ENCODE data around the gene CAPRIN2.

The CAPRIN2 gene, protein sequence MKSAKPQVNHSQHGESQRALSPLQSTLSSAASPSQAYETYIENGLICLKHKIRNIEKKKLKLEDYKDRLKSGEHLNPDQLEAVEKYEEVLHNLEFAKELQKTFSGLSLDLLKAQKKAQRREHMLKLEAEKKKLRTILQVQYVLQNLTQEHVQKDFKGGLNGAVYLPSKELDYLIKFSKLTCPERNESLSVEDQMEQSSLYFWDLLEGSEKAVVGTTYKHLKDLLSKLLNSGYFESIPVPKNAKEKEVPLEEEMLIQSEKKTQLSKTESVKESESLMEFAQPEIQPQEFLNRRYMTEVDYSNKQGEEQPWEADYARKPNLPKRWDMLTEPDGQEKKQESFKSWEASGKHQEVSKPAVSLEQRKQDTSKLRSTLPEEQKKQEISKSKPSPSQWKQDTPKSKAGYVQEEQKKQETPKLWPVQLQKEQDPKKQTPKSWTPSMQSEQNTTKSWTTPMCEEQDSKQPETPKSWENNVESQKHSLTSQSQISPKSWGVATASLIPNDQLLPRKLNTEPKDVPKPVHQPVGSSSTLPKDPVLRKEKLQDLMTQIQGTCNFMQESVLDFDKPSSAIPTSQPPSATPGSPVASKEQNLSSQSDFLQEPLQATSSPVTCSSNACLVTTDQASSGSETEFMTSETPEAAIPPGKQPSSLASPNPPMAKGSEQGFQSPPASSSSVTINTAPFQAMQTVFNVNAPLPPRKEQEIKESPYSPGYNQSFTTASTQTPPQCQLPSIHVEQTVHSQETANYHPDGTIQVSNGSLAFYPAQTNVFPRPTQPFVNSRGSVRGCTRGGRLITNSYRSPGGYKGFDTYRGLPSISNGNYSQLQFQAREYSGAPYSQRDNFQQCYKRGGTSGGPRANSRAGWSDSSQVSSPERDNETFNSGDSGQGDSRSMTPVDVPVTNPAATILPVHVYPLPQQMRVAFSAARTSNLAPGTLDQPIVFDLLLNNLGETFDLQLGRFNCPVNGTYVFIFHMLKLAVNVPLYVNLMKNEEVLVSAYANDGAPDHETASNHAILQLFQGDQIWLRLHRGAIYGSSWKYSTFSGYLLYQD

DNA sequence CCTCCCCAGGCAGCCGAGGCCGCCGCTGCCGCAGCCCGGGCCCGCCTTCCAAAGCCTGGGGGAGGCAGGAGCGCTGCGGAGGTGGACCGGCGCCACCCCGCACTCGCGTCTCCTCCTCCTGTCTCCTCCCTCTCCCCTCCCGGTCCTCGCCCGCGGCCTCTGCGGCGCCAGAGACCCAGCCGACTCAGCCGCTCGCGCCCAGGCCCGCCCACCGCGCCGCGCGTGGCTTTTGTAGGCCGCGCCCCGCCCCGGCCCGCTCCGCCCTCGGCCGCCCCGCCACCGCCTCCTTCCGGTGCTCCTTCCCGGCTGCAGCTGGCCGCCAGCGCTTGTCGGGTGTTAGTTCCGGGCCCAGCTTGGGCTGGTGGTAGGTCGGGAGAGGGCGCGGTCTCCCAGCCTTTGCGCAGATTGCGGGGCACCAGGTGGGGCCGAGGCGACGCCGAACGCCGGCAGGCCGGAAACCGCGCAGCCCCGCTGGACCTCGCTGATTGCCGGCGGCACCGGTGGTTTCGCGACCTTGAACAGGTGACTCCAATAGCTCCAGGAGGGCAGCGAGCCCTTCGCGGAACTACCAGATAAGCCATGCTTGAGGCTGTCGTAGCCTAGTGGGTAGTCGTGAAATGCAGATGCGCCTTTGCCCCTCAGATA is at the start of gene CAPRIN2:
TSS of gene CAPRIN2 (minus strand) at position 202 of the 645 bp plus-strand sequence. CDS start 1,431 bp downstream, outside the sequence.
- peak; percentile 93 to 94 for DNase-seq

DNA sequence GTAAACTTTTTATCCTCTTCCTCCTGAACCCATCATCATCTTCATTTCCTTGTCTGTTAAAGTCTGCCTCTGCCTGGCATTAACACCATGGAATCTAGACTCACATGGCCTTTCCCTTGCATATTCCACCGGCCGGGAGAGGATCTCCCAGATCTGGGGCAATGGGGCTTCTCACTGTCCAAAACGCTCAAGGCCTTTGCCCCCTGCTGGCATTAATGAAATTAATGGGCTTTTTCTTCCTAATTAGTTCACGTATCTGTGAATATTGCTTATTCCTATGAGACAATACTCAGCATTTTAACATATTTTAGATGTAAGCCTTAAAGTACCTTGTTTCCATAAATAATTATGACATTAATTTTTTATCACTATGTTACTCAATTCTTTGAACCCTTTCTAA is 42.9 kb upstream of the CAPRIN2 start:
- no peak for DNase-seq

DNA sequence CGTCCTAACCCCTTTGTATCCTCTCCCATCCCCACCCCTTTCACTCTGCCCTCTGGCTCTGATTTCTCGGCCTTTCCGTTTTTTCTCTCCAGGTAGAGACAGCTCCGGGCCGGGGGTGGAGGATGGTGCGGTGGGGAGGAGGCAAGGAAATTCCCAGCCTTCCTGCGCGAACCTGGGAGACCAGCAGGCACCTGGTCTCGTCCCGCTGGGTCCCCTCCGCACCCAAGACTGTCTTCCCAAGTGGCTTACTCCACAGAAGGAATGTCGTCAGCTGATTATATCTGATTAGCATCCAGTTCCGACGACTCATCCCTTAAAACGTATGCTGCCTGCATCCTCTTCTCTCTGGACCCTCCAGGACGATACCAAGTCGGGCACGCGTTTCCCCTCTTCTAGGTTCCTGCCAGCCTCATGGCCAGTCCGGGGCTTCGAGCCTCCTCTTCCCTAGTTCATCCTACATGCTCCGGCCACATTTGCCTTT is 42.2 kb upstream of the CAPRIN2 start:
- no peak for DNase-seq

DNA sequence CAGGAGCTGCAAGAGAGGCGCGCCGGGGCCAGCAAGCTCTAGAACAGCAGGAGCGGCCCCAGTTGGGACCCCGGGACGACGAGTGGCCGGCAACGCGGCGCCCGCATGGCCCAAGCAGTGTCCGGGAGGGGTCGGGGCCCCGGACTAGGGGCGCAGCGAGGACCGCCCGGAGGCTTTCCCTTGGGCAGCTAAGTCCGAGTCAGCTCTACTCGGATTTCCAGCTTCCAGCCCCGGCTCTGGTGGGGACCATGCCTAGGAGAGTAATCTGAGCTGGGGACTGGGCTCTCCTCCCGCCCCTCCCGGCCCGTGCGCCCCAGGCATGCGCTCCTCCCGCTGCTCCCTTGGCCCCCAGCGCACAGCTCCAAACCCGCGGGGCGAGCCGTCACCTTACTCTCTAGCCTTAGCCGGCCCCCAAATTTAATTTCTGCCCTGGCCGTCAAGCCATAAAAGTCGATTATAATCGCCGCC is 41.6 kb upstream of the CAPRIN2 start:
- DNase-seq = no peak

DNA sequence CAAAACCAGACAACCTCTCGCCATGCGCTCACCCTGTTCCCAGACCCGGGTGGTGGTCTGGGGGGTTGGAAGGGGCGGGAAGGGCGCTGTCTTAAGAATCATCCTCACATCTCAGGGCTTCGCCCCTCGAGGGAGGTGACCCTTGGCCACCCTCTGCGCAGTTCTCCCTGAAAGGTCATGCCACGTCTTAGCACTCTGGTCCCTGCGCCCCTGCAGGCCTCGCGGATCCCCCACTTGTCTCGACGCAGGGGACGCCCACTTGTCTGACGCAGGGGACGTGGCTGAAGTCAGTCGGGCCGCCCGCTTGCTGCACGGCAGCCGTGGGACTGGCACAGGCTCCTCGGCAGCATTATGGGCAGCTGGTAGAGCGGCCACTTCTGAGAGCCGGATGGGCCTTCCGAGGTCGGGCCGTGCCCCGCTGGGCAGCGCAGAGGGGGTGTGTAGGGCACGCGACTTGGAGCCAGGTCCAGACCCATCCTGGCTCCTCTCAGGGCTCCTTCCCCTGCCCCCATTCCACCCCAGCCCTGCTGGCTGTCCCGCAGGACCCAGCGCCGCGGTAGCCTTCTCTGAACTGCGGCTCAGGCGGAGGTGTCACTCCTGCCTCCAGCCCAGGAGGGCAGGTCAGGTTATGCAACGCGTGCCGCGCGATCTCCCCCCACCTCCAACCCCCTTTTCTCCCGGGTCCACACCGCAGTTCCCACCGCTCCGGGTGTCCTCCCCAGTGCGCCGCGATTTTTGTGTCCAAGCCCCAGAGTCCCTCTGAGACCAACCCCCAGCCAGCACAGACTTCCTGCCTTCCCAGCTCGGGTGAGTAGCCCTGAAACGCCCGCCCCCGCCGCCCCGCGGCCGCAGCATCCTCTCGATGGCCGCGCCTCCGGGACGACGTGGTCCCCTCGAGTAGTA is 40.9 kb upstream of the CAPRIN2 start:
- peak; percentile 19 to 27 for DNase-seq

DNA sequence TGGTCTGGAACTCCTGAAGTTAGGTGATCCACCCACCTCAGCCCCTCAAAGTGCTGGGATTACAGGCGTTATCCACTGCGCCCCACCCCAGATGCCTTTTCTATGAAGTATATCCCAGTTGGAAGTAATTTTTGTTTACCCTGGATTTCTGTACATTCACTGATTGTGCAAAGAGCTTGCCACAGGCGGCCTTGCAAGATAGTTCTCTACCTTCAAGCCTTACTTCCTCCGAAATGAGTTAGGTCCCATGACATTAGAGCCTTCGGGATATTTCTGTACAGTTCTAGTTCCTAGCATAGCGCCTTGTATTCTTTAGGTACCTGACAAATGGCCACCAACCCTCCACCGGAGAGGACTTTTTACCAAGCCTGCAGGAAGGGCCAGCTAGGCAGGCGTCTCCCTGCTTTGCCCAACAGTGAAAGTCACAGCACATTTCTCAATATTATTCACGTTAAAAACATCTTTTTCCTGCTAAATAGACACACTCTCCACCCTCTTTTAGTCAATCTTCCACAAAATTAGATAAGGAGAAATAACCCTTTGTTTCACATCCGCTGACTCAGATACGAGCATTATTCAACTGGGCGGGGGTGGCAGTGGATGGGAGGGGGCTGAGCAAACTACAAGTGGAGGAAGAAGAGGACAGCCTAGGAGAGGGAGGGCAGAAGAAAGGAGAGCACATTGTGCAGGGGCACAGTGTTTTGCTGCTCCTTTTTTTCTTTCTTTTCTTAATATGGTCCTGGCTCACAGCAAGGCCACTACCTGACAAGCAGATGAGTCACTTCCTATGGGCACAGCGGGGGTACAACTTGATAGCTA is 40.0 kb upstream of the CAPRIN2 start:
- no peak for DNase-seq

DNA sequence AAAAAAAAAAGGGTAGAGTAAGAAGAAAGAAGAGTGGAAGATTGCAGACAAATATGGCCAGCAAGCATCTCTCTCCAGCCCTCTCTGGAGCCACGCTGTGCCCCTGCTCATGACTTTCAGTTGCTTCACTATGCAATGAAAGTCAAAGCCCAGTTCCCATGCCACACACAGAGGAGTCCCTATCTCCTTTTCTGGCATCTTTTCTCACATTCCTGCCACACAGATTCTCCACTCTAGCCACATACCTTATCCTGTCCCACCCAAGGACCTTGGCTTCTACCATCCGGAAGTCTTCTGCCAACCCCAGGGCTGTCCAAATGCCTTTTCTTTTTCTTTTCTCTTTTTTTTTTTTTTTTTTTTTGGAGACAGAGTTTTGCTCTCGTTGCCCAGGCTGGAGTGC is 39.3 kb upstream of the CAPRIN2 start:
- DNase-seq = no peak

DNA sequence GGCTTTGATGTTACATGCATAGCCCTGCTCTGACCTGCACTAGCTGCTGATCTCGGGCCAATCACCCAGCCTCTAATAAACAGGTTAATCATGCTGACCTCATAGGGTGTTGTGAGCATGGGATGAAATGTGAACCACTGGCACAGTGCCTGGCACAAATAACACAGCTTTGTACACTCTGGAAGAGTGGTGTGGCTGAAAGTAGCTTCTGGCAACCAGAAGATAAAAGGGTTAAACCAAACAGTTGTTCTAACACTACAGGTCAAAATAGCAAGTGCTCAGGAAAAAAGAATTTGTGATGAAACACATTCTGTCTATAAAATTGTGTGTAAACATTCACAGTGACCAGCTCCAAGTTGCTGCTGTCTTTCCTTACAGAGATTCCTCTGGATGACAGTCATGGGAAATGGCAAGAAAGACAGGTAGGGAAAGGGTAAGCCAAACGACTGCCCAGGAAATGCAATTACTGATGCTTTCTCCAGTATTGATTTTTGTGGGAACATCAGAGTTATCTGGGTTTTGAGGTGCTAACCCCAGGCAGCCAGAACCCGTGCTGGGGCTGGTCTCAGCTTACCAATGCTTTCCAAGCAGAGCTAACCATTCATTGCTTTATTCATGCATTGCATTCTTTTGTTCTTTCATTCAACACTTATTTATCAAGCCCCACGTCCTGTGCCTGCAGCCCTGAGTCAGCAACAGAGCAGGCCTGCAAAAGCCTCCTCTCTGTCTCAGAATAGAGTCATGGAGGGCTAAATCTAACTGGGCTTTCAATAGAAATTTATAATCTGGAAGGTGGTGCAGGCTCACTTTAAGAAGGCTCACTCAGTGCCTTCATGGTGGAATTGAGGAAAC is 38.1 kb upstream of the CAPRIN2 start:
- no peak for DNase-seq

DNA sequence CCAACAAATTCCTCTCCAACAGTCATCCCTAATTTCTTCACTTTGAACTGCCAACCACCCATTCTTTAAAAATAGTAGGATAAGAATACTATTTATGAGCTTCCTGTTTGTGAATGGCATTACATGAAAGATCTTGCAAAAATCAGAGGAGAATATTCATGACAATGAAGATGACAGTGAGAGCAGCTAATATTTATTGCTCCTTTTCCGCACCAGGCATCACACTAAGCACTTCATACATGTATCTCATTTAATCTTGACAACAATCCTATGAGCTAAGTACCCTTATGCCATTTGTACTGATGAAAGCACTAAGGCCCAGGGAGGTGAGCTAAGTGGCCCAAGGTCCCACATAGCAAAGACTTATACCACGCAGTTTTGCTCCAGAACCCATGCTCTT is 37.3 kb upstream of the CAPRIN2 start:
- no peak for DNase-seq

DNA sequence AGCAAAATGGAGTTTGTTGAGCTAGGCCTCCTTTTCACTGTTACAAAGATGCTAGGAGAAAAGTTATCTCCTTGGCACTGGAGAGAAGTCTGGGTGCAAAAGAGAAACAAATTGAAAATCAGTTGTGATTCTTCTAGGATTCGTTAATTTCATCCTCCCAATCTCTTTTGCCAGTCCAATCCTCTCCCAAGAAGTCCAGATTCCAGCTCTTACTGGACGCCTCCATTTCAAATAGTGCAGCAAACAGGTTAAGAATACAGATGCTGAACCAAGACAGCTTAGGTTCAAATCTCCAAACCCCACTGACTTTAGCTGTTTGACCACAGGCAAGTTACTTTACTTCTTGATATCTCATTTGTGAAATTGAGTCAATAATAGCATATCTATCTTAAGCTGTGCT is 34.0 kb upstream of the CAPRIN2 start:
- no peak for DNase-seq

DNA sequence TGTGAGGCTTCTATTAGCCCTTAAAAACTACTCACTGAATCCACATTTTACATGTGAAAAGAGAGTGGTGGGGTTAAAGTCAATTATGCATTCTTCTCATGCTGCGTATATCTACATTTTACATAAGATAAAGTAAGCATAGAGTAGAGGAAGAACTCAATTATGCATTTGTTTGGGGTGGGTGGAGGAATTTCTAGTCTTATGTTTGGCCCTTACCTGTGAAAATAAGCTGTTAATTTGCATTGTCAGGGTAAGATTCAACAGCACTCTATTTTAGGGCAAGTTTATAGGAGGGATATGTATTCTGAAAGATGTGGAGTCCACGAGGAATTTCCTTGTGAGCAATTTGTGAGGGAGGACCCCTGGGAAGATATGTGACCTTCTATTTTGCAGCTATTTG is 30.9 kb upstream of the CAPRIN2 start:
- DNase-seq = no peak

DNA sequence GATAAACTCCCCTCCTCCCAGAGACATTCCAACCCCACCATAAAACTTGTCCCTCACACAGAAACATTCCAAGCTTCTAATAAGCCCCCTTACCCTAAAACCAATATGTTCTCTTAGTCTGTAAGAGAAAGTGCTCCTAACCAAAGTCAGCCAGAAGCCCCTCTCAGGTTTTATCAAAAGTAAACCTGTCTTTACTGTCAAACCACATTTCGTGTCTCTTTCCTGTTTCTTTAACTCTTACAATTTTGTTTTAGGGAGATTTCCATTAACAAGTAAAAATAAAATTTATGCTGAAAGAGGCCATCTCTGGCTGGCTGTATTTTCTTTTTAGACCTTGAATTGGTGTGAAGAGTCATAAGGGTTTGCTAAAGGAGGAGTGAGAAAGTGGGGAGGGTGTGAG is 29.8 kb upstream of the CAPRIN2 start:
- no peak for DNase-seq

DNA sequence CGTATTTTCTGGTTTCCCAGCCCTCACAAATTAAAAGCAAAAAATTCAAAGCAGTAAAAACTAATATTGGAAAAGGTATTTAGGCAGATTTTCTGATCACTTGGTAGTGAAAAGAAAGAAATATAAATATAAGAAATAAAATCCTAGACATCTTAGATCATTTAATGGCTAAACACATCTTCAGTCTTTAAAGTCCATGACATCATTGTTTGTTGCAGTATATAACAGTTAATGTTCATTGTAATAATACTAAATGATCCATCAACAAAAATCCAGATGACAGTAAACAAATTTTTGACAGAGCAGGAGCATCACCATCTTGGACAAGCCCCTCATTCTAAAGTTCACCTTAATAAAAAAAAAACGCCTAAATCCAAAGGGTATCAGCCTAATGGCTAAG is 29.2 kb upstream of the CAPRIN2 start:
- no peak for DNase-seq

DNA sequence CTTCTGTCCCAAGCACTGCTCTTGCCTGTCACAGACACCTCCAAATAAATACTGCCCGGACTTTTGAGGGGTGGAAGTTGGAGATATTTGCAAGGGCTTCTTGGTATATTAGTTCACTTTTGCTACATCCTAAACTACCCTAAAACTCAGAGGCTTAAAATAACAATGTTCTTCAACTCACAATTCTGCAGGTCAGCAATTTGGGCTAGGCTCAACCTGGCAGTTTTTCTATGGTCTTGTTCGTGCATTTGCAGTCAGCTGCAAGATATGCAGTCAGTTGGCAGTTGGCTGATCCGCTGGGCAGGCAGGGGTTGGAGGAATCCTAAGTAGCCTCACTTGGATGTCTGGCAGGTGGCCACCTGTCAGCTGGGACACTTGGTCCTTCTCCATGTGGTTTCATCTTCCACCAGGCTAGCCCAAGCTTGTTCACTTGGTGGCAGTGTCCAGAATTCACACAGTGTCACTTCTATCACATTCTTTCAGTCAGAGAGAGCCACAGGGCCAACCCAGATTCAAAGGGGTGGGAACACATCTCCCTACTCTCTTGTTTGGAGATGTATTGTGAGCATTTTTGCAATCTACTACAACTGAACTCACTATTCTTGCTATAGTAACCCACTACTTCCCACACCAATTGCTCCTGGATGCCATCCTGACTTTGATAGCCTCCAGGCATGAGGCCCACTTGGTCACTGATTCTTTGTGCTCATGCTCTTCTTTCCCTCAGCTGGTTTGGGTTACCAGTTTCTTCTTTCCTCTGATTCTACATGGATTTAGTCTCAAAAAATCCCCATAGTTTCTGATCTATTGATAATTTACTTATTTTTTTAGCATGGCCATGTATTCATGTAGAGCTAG is 27.8 kb upstream of the CAPRIN2 start:
- DNase-seq = no peak

DNA sequence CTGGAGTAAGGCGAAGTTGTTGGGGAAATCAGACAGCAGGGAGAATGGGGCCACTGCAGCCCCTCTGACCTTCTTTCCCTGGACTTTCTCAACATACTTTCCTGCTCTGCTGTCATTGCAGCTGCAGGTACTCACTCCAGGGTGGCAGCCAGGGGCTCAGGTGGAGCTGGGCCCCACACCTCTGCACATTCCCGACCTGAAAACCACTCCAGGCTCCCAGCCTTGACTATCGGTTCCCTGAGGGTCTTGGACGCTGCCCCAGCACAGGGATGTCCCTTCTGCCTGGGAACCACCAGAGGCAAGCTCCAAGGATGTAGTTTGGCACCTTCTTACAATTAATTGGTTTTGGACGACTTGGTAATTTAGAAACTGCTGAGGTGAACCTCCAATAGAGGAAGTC is 24.8 kb upstream of the CAPRIN2 start:
- no peak for DNase-seq

DNA sequence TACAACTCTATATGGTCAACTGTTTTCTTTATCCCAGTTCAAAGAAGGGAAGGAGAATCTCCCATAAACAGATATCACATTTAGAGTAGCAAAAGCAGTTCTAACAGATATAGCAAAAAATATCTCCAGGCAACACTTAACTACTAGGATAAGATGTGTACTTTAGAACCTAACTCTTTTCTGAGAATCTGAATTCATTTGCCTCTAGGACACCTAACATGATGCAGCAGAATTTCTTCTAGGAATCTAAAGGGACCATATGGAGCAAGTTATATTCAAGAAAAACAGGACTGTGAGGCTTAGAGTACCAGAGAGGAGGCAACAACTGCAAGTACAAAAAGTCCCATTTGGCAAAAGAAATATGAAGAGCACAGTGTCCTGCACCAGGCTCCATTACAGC is 24.4 kb upstream of the CAPRIN2 start:
- DNase-seq = no peak

DNA sequence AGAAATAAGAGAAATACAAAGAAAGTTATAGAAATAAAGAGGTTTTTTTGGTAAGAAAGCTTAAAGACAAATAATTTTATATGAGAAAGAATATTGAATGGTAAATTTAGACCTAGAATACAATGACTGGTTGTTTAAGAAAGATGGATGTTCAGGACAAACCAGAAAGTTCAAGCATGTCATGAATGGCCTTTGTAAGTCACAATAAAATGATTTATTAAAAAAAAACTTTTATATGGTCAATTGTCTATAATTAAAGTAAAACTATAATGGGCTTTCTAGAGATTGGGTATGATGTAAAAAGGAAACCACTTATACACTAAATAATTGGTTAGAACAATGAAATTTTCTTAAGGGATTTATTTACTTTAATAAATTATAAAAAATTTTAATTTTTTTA is 19.8 kb upstream of the CAPRIN2 start:
- no peak for DNase-seq

DNA sequence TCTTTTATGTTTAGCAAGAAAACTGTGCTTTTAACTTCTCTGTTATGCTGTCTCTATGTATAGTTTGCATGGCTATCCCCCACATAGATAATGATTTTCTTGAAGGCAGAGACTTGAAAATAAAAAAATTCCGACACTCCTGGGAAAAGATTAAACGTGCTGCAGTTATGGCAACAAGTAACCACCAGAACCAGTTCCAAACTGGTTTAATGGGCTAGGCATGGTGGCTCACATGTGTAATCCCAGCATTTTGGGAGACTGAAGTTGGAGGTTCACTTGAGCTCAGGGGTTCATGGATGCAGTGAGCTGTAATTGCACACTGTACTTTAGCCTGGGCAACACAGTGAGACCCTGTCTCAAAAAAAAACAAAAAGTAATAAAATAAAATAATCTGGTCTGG is 15.1 kb upstream of the CAPRIN2 start:
- DNase-seq = no peak

DNA sequence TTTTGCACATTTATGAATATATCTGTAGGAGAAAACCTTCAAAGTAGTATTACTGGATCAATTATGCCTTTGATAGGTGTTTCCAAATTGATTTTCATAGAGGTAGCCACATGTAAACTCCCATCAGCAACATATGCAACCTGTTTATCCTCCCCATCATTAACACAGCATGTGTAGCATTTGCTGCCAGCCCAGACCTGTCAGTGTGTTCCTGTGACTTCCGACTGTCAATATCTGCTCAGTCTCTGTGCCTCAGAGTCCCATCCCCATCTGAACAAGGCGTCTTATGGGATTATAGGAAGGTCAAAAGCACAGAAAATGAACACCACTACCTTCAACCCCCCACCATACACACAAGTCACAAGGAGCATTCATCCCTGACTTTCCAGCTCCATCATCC is 9.5 kb upstream of the CAPRIN2 start:
- DNase-seq = no peak
